ENCODE measurements around the gene PDP2. TPM values are rescaled to one million over a fixed set of nuclear protein-coding genes. Genes with fewer than 3 reads are reported as not detected.
A peak's percentile ranks its signal among the peaks of the same experiment; 100 is the strongest.
"Not testable (repeated sequence)": the region's sequence is repeated elsewhere in the genome, so short reads cannot be mapped to it uniquely, and the experiment has no call there.

Gene PDP2
- total RNA-seq, 1 experiment from 2014 or later = 3.1 TPM

DNA sequence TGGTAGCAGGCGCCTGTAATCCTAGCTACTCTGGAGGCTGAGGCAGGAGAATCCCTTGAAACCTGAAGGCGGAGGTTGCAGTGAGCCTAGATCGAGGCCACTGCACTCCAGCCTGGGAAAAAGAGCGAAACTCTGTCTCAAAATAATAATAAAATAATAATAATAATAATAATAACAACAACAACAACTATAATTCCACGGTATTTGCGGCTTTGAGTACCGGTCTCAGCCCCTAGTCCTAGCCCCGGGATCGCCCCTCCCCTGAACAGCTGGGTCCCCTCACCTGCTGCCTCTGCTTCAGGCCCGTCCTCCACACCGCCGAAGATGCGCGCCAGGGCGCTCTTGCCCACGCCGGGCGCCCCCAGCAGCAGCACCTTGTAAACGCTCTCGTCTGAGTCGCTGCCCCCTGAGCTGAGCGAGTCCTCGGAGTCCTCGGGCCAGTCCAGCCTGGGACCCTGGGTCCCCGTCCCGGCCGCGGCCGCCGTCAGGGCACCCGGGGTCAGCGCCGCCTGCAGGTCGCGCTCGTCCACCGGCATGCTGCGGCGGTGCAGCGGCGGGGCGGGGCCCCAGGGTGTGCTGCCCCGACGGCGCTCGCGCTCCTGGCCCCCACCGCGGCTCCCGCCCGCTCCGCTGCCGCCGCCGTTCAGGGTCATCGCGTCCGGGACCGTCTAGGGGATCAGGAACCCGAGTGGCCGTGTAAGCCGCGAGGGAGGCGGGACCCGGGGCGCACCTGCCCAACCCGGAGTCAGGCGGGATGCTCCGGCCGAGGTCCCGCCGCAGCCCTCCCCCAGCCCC, 44.4 kb downstream of the PDP2 start:
- peak; percentile 56 for DNase-seq (ENCODE audit: low read depth)
- in situ Hi-C loops (cut with HindIII; ENCODE audit: low pct_unique_long_range_greater_than_20kb, low sequenced_read_pairs) = no loop called here

GRCh38 chr16:66925322-66925840, 45.1 kb downstream of the PDP2 start, which contains the start of gene RRAD:
RRAD (minus strand) TSS chr16:66925535; CDS start chr16:66925179, 356 bp downstream.
- peak; percentile 76 for DNase-seq (ENCODE audit: low read depth)

GRCh38 chr16:66926171-66926947, 46.0 kb downstream of the PDP2 start:
- DNase-seq (ENCODE audit: low read depth) = peak; percentile 49
- in situ Hi-C loops (cut with HindIII; ENCODE audit: low pct_unique_long_range_greater_than_20kb, low sequenced_read_pairs) = no loop called here

More at GRCh38 chr16:66925322-66925840, 45.1 kb downstream of the PDP2 start, which contains the start of gene RRAD:
- in situ Hi-C loops (cut with HindIII; ENCODE audit: low pct_unique_long_range_greater_than_20kb, low sequenced_read_pairs) = no loop called here

DNA sequence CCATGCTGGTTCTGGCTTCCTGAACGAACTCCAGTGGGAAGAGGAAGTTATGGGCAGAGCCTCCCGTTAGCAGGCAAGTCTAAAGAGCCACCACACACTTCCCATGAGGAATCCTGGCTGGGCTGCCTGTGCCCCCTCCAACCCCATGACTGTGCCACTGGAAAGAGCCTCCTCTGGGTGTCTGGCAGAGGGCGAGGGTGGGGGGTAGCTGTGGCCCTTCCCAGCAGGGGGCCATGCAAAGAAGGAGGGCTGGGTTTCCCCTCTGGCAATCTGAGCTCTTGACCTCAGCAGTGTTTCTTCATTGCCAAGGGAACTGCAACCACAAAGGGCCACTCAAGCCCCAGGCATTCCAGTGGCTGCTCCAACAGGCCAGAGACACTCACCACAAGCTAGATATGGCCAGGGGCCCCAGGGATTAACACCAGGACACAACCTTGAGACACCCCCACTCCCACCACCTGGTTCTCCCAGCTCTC, 46.7 kb downstream of the PDP2 start:
- in situ Hi-C loops (cut with HindIII; ENCODE audit: low pct_unique_long_range_greater_than_20kb, low sequenced_read_pairs) = no loop called here
- peak; percentile 96 for DNase-seq (ENCODE audit: low read depth)

DNA sequence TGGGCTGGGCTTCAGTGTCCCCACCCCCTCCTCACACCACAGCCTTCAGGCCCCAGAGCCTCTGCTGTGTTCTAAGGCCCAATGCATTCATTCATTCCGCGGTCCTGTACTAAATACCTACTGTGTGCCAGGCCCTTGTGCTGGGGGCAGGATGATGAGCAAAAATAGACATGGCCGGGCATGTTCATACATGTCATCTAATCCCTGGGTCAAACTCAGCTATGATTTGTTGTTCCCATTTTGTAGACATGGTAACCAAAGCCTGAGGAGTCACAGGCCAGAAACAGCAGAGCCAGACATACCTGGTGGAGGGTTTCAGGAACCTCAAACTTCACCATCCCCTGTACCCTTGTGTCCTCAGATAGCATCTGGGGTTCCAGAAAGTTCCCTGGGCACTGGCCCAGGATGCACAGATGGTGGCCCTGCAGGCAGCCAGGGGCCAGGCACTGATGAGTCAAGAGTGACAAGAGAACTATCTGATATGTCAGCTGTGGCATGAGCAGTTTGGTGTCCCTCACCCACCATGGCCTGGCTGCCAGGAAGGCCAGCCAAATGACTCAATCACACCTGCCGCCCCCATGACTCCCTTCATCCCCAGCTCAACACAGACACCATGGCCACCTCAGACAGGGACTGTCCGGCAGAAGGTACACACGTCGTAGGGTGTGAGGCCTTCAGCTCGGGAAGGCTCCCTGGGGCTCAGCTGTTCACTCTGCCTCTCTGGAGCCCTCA, 47.8 kb downstream of the PDP2 start:
- in situ Hi-C loops (cut with HindIII; ENCODE audit: low pct_unique_long_range_greater_than_20kb, low sequenced_read_pairs) = no loop called here
- peak; percentile 68 for DNase-seq (ENCODE audit: low read depth)

DNA sequence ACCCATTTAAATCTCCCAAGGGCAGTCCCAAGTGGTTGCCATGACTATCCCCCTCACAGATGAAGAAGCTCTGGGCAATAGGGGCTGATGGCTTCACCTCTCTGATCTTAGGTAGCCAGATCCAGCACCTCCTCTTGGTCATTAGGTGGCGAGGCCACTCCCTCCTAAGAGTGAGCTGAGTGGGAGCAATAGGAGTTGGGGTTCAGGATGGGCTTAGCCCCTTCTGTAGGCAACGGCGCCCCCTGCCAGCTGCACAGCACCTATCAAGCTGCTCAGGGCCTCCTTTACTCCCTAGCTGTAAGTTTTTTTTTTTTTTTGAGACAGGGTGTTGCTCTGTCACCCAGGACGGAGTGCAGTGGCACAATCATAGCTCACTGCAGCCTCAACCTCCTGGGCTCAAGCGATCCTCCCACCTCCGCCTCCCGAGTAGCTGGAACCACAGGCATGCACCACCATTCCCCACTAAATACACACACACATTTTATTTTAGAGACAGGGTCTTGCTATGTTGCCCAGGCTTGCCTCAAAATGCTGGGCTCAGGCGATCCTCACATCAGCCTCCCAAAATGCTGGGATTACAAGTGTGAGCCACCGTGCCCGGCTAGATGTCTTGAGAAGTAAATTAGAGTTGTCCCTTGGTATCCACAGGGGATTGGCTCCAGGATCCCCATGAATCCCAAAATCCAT, 48.5 kb downstream of the PDP2 start:
- in situ Hi-C loops (cut with HindIII; ENCODE audit: low pct_unique_long_range_greater_than_20kb, low sequenced_read_pairs) = no loop called here

GRCh38 chr16:66930189-66930588, 49.9 kb downstream of the PDP2 start:
- DNase-seq (ENCODE audit: low read depth) = peak; percentile 77
- in situ Hi-C loops (cut with HindIII; ENCODE audit: low pct_unique_long_range_greater_than_20kb, low sequenced_read_pairs) = no loop called here

More for the DNA sequence above, 48.5 kb downstream of the PDP2 start:
- DNase-seq (ENCODE audit: low read depth) = peak; percentile 58

- DNase-seq (ENCODE audit: low read depth) = no peak
- in situ Hi-C loops (cut with HindIII; ENCODE audit: low pct_unique_long_range_greater_than_20kb, low sequenced_read_pairs) = no loop called here
Measured at GRCh38 chr16:66931665-66932064, 51.4 kb downstream of the PDP2 start.

DNA sequence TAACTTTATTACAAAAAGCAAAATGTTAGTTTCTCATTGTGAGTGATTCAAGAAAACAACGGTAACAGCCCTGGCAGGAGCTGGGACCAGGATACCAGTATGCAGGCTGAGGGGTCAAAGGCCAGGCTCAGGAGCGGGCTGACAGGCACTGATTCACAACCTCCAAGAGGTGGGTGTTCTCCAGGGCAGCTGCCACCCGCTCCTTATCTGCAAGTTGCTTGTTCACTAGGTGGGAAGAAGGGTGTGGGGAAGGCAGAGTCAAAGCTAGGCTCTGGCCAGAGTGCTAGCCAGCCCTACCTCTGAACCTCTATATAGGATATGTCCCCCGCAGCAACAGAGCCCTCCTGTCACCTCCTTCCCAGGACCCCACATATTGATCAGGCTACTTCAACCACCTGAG, 51.8 kb downstream of the PDP2 start:
- DNase-seq (ENCODE audit: low read depth) = no peak
- in situ Hi-C loops (cut with HindIII; ENCODE audit: low pct_unique_long_range_greater_than_20kb, low sequenced_read_pairs) = no loop called here

DNA sequence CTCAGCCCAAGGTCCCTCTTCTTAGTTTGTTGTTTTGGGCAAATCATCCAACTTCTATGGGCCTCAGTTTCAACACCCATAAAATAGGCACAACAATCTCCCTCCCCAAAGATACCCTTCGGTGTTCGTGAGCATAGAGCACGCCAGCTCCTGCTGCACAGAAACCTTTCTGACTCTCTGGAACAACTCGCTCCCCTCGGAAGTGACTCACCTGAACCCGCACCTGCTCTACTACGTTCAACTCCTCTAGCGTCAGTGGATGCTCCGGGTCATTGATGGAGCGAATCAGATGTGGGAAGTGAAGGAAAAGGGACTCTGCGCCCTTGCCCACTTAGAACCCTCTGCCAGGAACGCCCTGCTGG, 53.4 kb downstream of the PDP2 start:
- DNase-seq (ENCODE audit: low read depth) = peak; percentile 42
- in situ Hi-C loops (cut with HindIII; ENCODE audit: low pct_unique_long_range_greater_than_20kb, low sequenced_read_pairs) = no loop called here

GRCh38 chr16:66934138-66934838, 54.0 kb downstream of the PDP2 start, which contains the start of gene CIAO2B:
CIAO2B (minus strand) TSS chr16:66934402; CDS start chr16:66934364, 38 bp downstream.
- peak; percentile 74 for DNase-seq (ENCODE audit: low read depth)
- in situ Hi-C loops (cut with HindIII; ENCODE audit: low pct_unique_long_range_greater_than_20kb, low sequenced_read_pairs) = no loop called here

DNA sequence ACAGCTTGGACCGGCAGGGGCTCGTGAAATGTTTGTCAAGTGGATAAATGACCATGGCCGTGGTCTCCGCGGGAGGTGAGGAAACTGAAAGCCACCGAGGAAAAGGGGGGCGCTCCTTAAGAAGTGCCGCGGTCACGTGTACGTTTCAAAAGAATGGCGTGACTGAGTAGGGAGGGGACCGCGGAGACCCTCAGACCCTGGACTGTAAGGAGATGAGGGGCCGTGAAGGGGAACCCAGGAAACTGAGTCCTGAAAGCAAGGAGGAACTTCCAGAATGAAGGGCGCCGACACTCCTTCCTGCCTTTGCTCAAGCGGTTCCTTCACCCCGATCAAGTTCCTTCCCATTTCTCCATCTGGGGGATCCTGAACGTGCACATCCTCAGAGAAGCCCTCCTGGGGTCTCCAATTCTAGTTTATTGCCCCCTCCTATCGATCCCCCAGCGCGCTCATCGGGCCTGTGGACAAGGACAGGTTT, 54.6 kb downstream of the PDP2 start:
- DNase-seq (ENCODE audit: low read depth); in situ Hi-C loops (cut with HindIII; ENCODE audit: low pct_unique_long_range_greater_than_20kb, low sequenced_read_pairs): not testable (repeated sequence)

- in situ Hi-C loops (cut with HindIII; ENCODE audit: low pct_unique_long_range_greater_than_20kb, low sequenced_read_pairs) = no loop called here
- peak; percentile 68 for DNase-seq (ENCODE audit: low read depth)
Measured at GRCh38 chr16:66935314-66936011, 55.1 kb downstream of the PDP2 start, which contains the start of gene CES2. CES2 (plus strand) TSS chr16:66935516; CDS start chr16:66935636, 120 bp downstream.

- DNase-seq (ENCODE audit: low read depth) = no peak
- in situ Hi-C loops (cut with HindIII; ENCODE audit: low pct_unique_long_range_greater_than_20kb, low sequenced_read_pairs) = no loop called here
Measured at GRCh38 chr16:66936462-66936861, 56.1 kb downstream of the PDP2 start.

DNA sequence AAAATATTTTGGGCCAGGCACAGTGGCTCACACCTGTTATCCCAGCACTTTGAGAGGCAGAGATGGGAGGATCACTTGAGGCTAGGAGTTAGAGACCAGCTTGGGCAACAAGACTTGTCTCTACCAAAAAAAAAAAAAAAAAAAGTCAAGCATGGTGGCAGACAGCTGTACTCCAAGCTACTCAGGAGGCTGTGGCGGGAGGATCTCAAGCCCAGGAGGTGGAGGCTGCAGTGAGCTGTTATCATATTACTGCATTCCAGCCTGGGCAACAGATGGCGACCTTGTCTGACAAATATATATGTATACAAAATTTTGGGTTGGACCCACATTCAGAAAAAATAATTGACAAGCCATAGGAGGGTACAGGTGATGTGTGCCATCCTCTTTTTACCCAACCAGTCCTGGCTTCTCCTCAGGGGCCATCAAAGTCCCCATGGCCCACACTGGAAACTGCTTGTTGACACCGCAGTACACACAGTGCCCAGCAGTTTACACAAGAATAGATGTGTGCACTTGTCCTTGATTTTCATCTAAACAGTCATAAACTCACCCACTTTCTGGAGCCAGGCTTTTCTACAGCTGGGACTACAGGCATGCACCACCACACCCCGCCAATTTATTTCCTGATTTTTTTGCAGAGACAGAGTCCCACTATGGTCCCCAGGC, 56.7 kb downstream of the PDP2 start:
- in situ Hi-C loops (cut with HindIII; ENCODE audit: low pct_unique_long_range_greater_than_20kb, low sequenced_read_pairs) = no loop called here

More for the DNA sequence above, 56.7 kb downstream of the PDP2 start:
- no peak for DNase-seq (ENCODE audit: low read depth)

Data from Caki2 (cell line).